NCI-H2171 (cell line): ENCODE results near the gene TRIM63.

Source experiments
- DNase-seq: peaks from one replicate; lab custom pipeline; 2025; lab: John Stamatoyannopoulos, UW

The TRIM63 gene

GRCh38 chr1:26084844-26085243 lies 17.4 kb upstream of the TRIM63 start:
- no peak for DNase-seq

GRCh38 chr1:26084091-26084561 lies 16.7 kb upstream of the TRIM63 start:
- no peak for DNase-seq

- DNase-seq, result no peak
Observed at GRCh38 chr1:26083208-26083607, 15.8 kb upstream of the TRIM63 start.

DNA sequence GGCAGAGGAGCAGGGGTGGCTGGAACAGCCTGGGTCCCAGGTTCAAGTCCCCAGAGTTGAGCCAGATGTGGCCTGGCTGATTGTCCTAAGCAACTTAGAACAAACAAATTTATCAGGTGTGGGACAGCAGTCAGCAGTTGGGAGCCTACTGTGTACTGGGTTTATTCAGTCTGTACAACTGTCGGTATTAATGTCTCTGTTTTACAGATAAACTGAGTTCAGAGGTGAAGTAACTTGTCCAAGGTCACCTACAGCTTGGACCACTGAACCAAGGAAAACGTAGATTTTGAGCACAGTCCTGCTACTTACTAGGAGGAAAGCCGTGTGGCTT lies 14.6 kb upstream of the TRIM63 start:
- DNase-seq, result no peak

- DNase-seq, result no peak
Observed at GRCh38 chr1:26081267-26082019, 14.0 kb upstream of the TRIM63 start.

GRCh38 chr1:26079960-26080814 lies 12.8 kb upstream of the TRIM63 start:
- no peak for DNase-seq

DNA sequence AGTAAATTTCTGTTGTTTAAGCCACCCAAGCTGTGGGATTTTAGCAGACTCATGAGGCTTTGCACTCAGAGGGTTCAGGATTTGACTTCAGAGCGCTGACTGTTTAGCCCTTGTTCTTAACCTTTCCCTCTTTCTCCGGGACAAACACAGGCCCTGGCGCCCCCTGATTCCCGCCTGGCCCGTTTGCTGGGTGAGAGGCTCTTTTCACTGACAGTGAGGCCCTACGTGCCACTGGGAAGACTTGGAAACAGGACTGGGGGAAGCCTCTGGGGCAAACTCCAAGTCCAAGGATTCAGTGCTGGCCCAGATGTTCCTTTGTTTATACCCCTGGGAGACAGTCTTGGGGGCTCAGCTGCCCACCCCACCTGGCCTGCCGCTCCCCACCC lies 11.7 kb upstream of the TRIM63 start:
- DNase-seq, result peak; percentile 6

GRCh38 chr1:26078286-26079177 lies 11.1 kb upstream of the TRIM63 start:
- DNase-seq, result no peak

- DNase-seq, result no peak
Observed at GRCh38 chr1:26077524-26077923, 10.1 kb upstream of the TRIM63 start.

DNA sequence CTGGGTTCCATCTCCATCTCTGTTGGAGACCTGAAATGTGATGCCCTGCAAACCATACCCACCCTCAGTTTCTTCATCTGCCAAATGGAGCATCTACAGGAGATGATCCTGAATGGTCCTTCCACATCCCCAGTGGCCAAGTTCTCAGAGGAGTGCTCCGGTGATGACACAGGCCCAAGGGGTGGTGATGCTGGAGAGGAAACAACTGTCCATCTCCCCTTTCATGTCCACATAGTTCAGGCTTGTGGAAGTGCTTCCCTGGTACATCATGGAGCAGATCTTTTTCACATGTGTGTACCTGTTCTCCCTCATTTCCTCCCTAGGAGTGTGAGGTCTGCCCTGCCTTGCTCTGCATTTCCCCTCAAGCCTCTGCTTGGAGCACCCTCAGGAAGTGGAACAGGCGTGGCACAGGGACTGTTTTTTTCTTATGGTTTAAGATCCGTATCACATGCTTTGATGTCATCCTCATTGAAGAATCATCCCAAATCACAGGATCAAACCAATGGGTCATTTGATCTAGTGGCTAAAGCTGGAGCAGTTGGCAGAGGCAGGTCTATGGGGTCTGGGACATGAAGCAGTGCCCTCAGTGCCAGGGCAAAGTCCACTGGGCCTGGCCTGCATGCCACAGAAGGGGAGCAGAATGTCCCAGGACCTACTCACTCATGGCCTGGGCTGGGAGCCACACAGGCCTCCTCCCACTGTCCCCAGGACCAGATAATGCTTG lies 8.2 kb upstream of the TRIM63 start:
- no peak for DNase-seq

GRCh38 chr1:26072305-26072704 lies 4.9 kb upstream of the TRIM63 start:
- DNase-seq, result no peak

DNA sequence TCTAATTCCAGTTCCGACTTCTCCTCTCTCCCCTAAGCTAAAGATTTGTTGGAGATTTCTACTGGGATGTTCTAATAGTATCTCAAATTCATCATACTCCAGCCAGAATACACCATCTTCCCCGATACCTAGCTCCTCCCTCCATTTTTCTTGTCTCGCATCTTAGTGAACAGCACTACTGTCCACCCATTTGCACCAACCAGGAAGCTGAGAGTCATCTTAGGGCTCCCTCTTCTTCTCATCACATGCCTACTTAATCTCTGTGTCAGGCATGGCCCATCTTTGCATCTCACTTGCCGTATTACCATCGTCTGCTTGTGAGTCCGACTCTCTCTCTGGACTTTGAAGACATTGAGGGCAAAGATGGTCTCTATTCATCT lies 3.5 kb upstream of the TRIM63 start:
- no peak for DNase-seq

DNA sequence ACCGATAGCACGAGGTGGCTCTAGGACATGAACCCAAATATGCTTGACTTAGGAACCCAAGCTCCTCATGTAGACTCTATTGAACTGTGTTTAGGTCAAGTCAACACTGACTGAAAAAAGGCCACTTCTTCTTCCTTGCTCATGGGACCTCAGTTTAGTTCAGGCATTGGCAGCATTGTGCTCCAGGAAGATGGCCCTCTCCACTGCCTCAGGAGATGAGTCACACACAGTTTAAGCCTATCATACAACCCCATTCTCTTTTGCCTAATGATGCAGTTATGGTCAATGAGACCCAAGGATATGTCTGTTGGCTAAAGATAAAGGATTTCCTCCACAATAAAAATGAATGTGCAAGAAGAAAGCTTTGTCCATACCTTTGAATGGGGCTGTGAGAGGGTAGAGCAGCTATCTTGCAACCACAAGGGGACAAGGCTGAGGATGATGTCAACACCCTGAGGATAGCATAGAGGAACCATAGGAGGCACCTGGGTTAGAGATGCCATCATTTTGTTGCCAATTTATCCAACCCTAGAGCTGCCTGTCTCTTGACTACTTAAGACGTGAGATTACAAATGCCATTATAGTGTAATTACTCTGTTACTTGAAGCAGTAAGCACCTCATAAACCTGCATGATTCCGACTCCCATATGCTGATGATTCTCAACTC lies 3.0 kb upstream of the TRIM63 start:
- DNase-seq, result no peak

DNA sequence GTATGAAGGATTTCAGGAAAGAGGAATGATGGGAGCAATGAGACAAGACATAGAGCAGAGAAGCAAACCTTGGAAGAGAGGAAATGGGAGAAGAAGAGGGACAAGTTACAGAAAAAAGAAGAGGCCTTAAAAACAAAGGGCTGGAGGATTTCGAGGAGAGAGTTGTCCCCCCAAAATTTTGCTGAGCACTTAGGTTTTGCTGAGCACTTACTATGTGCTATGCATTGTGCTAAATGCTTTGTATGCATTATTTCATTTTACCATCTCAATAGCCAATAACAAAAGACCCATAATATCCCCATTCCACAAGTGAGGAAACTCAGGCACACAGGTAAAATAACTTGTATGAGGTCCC lies 2.5 kb upstream of the TRIM63 start:
- DNase-seq, result no peak

DNA sequence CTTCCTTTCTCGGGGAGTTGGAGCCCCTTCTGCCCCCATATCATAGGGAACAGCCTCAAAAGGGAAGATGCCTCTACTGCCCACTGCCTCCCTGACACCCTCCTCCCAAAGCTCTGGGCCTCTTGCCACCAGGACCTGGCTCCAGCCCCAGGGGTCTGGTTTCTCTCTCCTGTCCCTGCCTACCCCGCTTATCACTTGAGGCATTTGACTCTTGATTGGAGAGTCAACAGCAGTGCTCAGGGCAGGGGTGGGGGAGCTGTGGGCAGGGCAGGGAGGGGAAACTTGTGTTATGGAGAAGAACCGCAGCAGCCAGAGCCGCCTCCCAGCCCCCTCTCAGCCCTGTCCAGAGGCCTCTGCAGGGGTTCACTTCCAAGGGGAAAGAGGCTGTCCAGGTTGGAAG lies 573 bp downstream of the TRIM63 start:
- DNase-seq, result no peak

- no peak for DNase-seq
Observed at GRCh38 chr1:26066160-26066559, 1.3 kb downstream of the TRIM63 start.

DNA sequence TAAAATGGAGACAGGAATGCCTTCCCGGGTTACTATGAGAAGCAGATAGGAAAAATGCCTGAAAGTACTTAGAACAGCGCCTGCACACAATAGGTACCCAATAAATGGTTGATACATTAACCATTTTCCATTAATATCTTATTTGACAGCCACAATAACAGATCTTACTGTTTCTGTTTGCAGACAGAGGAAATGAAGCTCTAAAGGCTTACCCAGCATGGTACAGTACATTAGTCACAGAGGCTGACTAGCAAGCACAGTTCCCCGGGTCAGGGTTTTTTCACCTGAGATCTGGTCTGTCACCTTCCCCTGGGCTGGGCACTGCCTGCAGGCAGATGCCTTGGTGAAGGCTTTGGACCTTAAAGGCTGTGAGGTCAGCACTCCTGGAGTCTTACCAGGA lies 2.9 kb downstream of the TRIM63 start:
- DNase-seq, result no peak

GRCh38 chr1:26060832-26061574 lies 6.4 kb downstream of the TRIM63 start:
- no peak for DNase-seq

DNA sequence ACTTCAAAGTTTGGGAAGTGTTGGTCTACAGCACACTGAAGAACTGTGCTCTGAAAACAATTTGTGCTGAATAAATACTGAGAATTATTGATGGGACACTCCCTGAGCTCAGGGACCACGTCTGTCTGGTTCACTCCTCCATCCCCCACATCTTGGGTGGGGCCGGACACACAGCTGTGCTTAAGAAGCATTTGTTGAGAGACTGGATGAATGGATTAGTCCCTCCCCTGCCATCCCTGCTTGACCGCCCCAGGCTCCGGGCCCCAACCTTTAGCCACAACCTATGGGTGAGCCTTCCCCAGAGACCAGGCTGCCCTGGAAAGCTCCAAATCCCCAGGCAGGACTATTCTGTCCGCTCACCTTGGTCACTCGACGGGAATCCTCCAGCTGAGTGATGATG lies 7.5 kb downstream of the TRIM63 start:
- no peak for DNase-seq

GRCh38 chr1:26058052-26058595 lies 9.3 kb downstream of the TRIM63 start:
- DNase-seq, result no peak
